HL-60/S4 treated with retinoic acid at 250 ng/mL for 4 days and 3 days (cell line): Measurements from ENCODE around the gene PTPN12.

Experiments used
- in situ Hi-C: fragments of 300-500 bp; cut with MboI; formaldehyde crosslinking; loops from 2 replicates; pipeline ENCODE4 v1.7.0; 2022; ENCODE audit warnings: low sequenced_read_pairs

PTPN12 gene

GRCh38 chr7:77657427-77658224, 120.5 kb downstream of the PTPN12 start:
- in situ Hi-C loops = loop anchor here (25.0 kb wide), 2 partner anchors 280 to 380 kb away; no protein-coding TSS in a partner anchor

- in situ Hi-C loops = loop anchor here (25.0 kb wide), 2 partner anchors 278 to 378 kb away; no protein-coding TSS in a partner anchor
These were observed 121.8 kb downstream of the PTPN12 start for GRCh38 chr7:77658928-77659327.

- in situ Hi-C loops = loop anchor here (10.0 to 25.0 kb wide), 3 partner anchors 93 to 375 kb away; no protein-coding TSS in a partner anchor
These were observed 124.7 kb downstream of the PTPN12 start for GRCh38 chr7:77661816-77662215.

GRCh38 chr7:77662869-77663268, 125.8 kb downstream of the PTPN12 start:
- in situ Hi-C loops = loop anchor here (10.0 to 25.0 kb wide), 3 partner anchors 92 to 374 kb away; no protein-coding TSS in a partner anchor

GRCh38 chr7:77664715-77665114, 127.6 kb downstream of the PTPN12 start:
- in situ Hi-C loops = loop anchor here (10.0 to 25.0 kb wide), 3 partner anchors 90 to 373 kb away; no protein-coding TSS in a partner anchor

- in situ Hi-C loops = loop anchor here (10.0 to 25.0 kb wide), 3 partner anchors 90 to 372 kb away; no protein-coding TSS in a partner anchor
These were observed 128.1 kb downstream of the PTPN12 start for GRCh38 chr7:77665161-77665560.

- in situ Hi-C loops = loop anchor here (10.0 to 25.0 kb wide), 3 partner anchors 87 to 370 kb away; no protein-coding TSS in a partner anchor
These were observed 130.5 kb downstream of the PTPN12 start for GRCh38 chr7:77667459-77668086.

- in situ Hi-C loops = loop anchor here (25.0 kb wide), 2 partner anchors 262 to 362 kb away; no protein-coding TSS in a partner anchor
These were observed 137.8 kb downstream of the PTPN12 start for GRCh38 chr7:77674878-77675277.

GRCh38 chr7:77679608-77680007, 142.5 kb downstream of the PTPN12 start:
- in situ Hi-C loops = no loop called here

- in situ Hi-C loops = no loop called here
These were observed 143.2 kb downstream of the PTPN12 start for GRCh38 chr7:77680266-77680665.

GRCh38 chr7:77684030-77684429, 146.9 kb downstream of the PTPN12 start:
- in situ Hi-C loops = no loop called here

GRCh38 chr7:77685233-77685632, 148.1 kb downstream of the PTPN12 start:
- in situ Hi-C loops = no loop called here

- in situ Hi-C loops = no loop called here
These were observed 150.1 kb downstream of the PTPN12 start for GRCh38 chr7:77687100-77687746.

- in situ Hi-C loops = no loop called here
These were observed 150.7 kb downstream of the PTPN12 start for GRCh38 chr7:77687747-77688144.
